GM12892 (cell line): ENCODE results near the gene DCC.

Experiments
- DNase-seq: peaks from one replicate; pipeline ENCODE4 v3.0.0; 2011; ENCODE audit not compliant: insufficient read length
- FAIRE-seq: peaks from 2 replicates; lab custom pipeline; 2011; peaks lifted over from hg19 to GRCh38; lab: Jason Lieb, UNC
- POLR2A ChIP-seq: IDR thresholded peaks from 2 replicates; pipeline ENCODE4 v1.6.1; 2011; ENCODE audit warnings: low read depth, low read length, control low read depth
- POLR2AphosphoS5 ChIP-seq: IDR thresholded peaks from 2 replicates; pipeline ENCODE4 v1.6.1; 2011; ENCODE audit warnings: low read depth, low read length, control low read depth
- TAF1 ChIP-seq: IDR thresholded peaks from 2 replicates; pipeline ENCODE4 v1.6.1; 2011; ENCODE audit warnings: low read depth, mild to moderate bottlenecking, control low read depth, low read length, borderline replicate concordance

The DCC gene

DNA sequence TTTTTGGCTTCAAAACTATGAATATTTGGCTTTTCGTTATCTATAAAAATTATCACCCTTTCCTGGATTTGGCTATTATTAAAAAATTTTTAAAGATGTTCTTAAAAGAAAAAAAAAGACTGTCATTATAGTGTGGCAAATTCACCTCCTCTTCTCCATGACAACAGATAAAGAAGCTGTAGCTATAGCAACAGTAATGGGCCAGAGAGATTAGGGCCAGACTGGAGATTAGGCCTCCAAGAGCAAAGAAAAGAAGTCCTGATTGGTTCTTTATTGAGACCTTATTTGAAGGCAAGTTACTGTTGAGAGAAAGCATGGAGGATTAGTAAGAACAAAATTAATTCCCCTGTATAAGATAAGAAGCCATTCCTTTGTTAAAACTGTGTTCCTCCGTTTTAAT, 812.5 kb downstream of the DCC start:
- TF ChIP-seq POLR2A = no peak
- TF ChIP-seq TAF1 = no peak
- DNase-seq = no peak
- no peak for FAIRE-seq

DNA sequence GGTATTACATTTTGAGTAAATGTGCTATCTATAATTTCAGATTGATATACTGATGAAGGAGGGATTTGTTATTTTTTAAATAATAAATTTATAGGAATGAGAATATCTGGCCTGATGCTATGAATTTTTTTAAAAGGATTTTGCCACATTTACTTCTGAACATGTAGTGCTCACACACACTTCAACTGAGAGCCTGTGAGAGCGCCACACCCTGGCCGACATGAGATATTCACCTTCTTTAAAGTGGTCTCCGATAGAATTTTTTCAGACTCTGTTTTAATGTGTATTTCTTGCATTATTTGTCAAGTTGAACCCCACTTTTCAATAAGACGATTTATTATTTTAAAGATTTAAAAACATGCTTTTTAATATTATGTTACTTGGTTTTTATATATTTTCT, 813.3 kb downstream of the DCC start:
- DNase-seq = no peak
- no peak for FAIRE-seq
- TF ChIP-seq POLR2A (no peak), TAF1 (no peak), POLR2AphosphoS5 (no peak)

DNA sequence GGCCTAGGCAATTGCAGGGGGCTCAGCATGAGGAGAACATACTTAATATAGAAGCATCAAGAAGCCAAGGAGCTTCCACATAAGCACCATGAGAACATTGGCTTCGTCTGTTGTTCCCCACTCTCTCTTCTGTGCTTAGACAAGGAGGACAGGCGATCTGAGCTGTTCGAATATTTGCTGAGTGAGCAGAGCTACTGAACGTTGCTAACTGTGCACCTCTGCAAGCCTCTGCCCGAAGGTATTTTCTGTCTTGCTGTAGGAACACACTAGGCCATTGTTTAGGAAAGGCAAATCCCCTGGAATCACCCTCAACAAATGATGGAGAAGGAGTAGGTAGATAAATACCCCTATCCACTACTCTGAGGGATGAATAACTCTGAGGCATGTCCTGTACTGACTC, 813.8 kb downstream of the DCC start:
- no peak for DNase-seq
- no peak for TF ChIP-seq TAF1
- TF ChIP-seq POLR2A = no peak
- TF ChIP-seq POLR2AphosphoS5 = no peak
- no peak for FAIRE-seq

DNA sequence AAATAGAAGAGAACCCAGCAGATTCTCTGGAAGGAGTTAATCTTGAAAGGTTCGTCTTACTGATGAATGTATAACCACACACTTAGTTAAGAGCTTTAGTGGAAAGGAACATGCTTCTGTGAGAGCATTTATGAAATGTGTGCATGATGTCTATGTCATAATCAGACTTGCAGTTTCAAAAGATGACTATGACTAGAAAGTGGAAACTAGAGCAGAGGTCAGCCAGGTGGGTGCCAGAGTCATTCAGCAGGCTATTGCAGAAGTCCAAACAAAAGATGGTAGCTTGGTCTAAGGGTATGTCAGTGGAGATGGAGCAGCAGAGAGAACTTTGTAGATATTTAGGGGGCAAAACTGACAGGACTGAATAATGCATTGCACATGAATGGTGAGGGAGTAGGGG, 825.8 kb downstream of the DCC start:
- TF ChIP-seq POLR2A = no peak
- no peak for TF ChIP-seq POLR2AphosphoS5
- DNase-seq (no peak), FAIRE-seq (no peak)

DNA sequence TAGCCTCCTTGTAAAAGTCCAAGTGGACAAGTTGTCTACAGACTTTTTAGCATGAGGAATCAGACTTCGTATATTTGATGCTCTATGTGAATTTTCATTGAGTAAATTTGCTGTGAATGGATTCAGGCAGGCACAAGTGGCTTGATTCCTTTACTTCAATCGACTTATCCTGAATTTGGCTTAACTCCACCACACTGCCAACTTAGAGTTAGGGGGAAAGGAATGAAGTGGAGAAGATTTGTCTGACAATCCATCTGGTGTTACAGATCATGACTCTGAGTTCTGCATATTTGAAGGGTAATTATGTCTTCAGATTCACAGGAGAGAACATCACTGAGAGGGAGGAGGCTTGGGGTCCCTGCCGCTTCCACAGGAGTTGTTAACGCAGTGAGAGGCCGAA, 829.3 kb downstream of the DCC start:
- TF ChIP-seq POLR2A = no peak
- TF ChIP-seq TAF1 = no peak
- TF ChIP-seq POLR2AphosphoS5 = no peak
- no peak for DNase-seq
- no peak for FAIRE-seq

DNA sequence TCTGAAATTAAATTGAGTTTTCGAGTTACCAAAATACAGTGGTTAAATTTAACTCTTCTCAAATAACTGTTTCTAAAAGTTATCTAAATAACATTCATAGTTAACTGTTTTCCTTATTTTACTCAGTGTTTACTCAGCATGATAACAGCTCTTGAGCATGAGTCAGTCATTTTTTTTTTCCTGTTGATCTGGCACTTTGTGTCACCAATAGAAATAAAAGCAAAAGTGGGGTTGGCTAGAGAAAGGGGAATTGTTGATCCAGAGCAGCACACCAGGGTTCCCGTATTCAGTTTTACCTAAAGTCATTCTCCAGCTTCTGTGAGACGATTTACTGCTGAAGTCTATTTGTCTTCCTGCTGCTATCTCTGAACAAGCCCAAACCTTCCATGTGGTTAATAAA, 851.6 kb downstream of the DCC start:
- DNase-seq = no peak
- no peak for FAIRE-seq
- no peak for TF ChIP-seq TAF1

DNA sequence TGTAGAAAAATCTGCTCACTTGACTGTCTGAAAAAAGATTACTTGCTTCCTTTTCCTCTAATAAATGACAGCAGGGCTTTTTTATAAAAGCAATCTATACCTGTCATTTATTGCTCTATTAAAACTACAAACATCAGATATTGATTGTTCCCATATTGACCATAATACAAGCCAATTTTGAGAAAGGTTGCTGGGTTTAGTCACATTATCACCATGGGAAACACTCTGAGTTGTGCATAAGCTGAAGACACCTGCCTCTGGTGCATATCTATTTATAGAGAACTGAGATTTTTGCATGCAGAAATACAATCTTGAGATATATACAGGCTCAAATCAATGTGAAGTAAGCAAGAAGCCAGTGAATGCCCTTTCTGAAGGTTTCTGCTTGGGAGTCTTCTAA, 853.9 kb downstream of the DCC start:
- no peak for TF ChIP-seq POLR2AphosphoS5
- no peak for TF ChIP-seq TAF1
- no peak for TF ChIP-seq POLR2A
- no peak for FAIRE-seq
- DNase-seq = no peak

DNA sequence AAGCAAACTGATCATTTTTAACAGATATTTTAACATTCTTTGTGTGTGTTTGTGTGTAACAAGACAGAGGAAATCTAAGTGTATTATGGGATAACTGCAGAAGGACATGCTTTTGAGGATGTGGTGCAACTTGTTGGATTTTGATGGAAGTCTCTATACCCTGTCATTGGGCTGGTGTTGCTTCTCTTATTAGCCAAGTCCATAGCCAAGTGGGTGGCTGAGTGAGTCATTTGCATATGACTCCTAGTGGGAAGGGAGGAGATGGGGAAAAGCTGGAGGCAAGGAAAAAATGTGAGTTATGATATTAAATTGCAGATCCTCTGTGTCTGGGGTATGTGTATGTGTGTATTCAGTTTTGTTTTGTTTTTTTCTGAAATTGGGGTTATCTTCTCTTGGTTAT, 879.9 kb downstream of the DCC start:
- FAIRE-seq = no peak
- TF ChIP-seq TAF1 (no peak), POLR2AphosphoS5 (no peak), POLR2A (no peak)
- no peak for DNase-seq

DNA sequence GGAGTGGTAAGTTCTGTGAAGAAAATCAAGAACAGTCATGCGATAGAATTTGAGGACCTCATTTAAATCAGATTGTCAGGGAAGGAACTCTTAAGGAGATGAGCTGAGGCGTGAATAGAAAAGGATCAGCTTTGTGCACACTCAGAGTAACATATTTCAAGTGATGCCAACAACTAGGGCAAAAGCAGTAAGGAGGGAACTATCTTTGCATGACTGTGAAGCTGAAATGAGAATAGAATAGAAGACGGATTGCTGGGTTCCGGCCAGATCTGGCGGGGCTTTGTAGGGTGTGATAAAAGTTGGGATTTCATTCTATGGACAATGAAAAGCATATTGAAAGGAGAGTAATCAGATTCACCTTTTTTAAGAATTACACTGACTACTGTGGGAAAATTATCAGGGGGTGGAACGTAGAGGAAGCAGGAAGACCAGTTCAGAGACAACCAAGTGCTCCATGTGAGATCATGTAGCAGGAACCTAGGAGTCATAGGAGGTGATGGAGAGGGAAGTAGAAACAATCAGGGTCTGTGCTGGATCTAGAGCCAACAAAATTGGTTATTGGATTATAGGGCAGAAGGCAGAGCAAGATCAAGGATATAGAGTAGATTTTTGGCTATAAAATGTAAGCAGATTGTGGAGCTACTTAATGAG, 884.3 kb downstream of the DCC start:
- FAIRE-seq (no peak), DNase-seq (no peak)
- TF ChIP-seq TAF1 (no peak), POLR2A (no peak), POLR2AphosphoS5 (no peak)

DNA sequence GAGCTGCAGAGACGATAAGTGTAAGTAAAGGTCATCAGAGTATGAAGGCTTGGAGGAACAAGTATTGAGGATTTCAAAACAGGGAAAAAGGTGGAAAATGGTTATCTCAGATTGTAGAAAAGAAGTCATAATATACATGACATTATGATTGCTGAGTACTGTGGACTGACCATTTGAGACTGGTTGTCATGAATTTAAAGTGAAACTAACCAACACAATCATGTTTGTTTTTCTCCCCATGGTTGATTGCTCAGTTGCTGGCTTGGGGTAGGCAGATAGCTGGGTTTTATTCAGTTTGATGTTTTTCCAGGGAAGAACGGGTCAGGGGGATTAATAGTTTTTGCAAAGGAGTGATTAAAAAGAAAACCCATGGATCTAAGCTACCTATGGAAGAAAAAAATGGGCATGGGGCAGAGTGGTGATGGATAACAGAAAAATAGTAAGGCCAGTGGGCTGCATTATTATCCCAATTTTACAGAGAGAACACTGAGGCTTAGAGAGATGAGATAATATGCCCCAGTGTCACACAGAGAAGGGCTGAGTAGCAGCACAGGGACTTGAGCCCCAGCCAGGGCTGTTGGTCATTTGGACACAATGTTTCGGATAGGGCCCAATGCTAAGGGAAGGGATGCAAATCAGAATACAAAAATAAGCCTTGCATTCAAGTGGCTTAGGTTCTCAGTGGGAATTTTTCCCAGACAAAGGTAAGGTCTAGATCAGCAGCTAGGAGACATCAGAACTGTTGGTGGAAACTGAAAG, 885.7 kb downstream of the DCC start:
- no peak for FAIRE-seq
- TF ChIP-seq POLR2AphosphoS5 (no peak), TAF1 (no peak), POLR2A (no peak)
- no peak for DNase-seq

DNA sequence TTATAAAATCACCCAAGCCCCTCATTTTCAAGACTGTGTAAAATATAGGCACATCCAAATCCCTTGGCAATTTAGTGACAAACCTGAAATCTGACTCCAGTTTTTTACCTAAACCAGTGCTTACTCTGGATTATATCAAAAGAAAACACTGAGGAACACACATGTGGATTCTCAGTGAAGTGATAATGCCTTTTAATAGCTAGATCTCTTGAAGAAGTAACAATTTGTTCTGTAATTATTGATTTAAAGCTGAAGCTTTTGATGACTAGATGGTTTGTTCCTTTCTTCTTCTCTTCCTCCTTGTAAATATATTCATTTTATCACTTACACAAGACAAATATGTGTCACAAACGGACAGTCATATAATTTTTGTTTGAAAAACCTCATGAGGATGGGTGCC, 894.6 kb downstream of the DCC start:
- DNase-seq = no peak
- FAIRE-seq = no peak
- TF ChIP-seq POLR2A = no peak
- TF ChIP-seq POLR2AphosphoS5 = no peak
- TF ChIP-seq TAF1 = no peak

DNA sequence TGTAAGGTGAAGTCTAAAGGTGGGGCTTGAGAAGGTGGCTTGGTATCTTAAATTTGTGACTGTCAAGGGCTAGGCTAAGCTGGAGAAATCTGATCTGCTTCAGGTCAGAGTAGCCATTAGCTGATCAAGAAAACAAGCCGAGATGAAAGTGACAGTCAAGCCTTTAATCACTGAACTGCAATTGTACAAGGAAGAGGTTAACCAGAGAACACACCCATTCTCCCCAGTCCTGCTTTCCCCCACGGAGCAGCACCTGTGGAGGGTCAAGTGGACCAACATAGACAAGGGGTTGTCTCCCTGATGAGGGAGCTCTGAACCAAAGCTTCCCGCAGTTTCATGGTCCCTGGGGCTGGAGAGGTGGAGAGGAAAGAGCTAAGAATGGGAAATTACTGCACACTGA, 901.2 kb downstream of the DCC start:
- TF ChIP-seq POLR2AphosphoS5 (no peak), TAF1 (no peak), POLR2A (no peak)
- no peak for FAIRE-seq
- no peak for DNase-seq
